Measurements from ENCODE around the gene ADAMTS8. TPM values are rescaled to one million over a fixed set of nuclear protein-coding genes. Genes with fewer than 3 reads are reported as not detected.

Gene ADAMTS8
- polyA plus RNA-seq, 1 experiment: 17.6 TPM

- Histone ChIP-seq H3K9me3 (ENCODE audit: control insufficient read depth, insufficient read depth, low read length) (no peaks in the 10 kb centered on the region), H3K4me3 (ENCODE audit: low read depth, low read length) (no peak overlapping the region), H3K27ac (ENCODE audit: low read depth, low read length) (no peak overlapping the region), H3K27me3 (ENCODE audit: control insufficient read depth, insufficient read depth, low read length) (peaks cover 15% of the 10 kb centered on the region)
- DNase-seq (ENCODE audit: low read depth, low spot score): no peak
- ChIA-PET POLR2A (no interaction called here), CTCF (no interaction called here)
- TF ChIP-seq, protein P1, sequence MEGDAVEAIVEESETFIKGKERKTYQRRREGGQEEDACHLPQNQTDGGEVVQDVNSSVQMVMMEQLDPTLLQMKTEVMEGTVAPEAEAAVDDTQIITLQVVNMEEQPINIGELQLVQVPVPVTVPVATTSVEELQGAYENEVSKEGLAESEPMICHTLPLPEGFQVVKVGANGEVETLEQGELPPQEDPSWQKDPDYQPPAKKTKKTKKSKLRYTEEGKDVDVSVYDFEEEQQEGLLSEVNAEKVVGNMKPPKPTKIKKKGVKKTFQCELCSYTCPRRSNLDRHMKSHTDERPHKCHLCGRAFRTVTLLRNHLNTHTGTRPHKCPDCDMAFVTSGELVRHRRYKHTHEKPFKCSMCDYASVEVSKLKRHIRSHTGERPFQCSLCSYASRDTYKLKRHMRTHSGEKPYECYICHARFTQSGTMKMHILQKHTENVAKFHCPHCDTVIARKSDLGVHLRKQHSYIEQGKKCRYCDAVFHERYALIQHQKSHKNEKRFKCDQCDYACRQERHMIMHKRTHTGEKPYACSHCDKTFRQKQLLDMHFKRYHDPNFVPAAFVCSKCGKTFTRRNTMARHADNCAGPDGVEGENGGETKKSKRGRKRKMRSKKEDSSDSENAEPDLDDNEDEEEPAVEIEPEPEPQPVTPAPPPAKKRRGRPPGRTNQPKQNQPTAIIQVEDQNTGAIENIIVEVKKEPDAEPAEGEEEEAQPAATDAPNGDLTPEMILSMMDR (IDR thresholded peaks at IDR 0.05; ENCODE audit: low read depth, low read length): no peak
Measured at GRCh38 chr11:130358398-130358797, 70.0 kb downstream of the ADAMTS8 start.

Other genes starting within 250 kb of the ADAMTS8 start
- gene ZBTB44, start 113.7 kb downstream of the ADAMTS8 start, polyA plus RNA-seq (2011; rRNA removed): 17.7 and 18.7 TPM in 2 replicates
- gene ADAMTS15, start 20.0 kb upstream of the ADAMTS8 start, polyA plus RNA-seq (2011; rRNA removed): 4.7 and 5.8 TPM in 2 replicates